Osteoblast (primary cell): ENCODE results near the gene HSPA2. TPM values are rescaled to one million over a fixed set of nuclear protein-coding genes. Genes with fewer than 3 reads are reported as not detected.

ENCODE experiments used
- DNase-seq: peaks from one replicate; pipeline ENCODE4 v3.0.0; 2011; ENCODE audit warnings: low spot score, mixed read lengths; ENCODE audit not compliant: insufficient read length; ENCODE audit errors: missing footprints
- H2AFZ ChIP-seq: 2 replicates; pipeline ENCODE4 v1.6.0; 2011; ENCODE audit warnings: mild to moderate bottlenecking, low read length
- H3K27ac ChIP-seq: 2 replicates; pipeline ENCODE4 v1.5.1; 2011; ENCODE audit warnings: mild to moderate bottlenecking, low read depth, low read length, moderate library complexity
- H3K27me3 ChIP-seq: 2 replicates; pipeline ENCODE4 v1.6.0; 2012; ENCODE audit warnings: mild to moderate bottlenecking, control low read depth, inconsistent platforms, low read length, moderate library complexity; ENCODE audit not compliant: insufficient read depth
- H3K36me3 ChIP-seq: 2 replicates; pipeline ENCODE4 v1.5.1; 2011; ENCODE audit warnings: mild to moderate bottlenecking, low read length, control low read depth, moderate library complexity; ENCODE audit not compliant: insufficient read depth
- H3K4me1 ChIP-seq: 2 replicates; pipeline ENCODE4 v1.5.1; 2011; ENCODE audit warnings: mild to moderate bottlenecking, low read length, control low read depth, moderate library complexity; ENCODE audit not compliant: insufficient read depth
- H3K4me2 ChIP-seq: 2 replicates; pipeline ENCODE4 v1.6.0; 2011; ENCODE audit warnings: mild to moderate bottlenecking, low read length; ENCODE audit not compliant: insufficient read depth
- H3K4me3 ChIP-seq: fragments of 200-600 bp; sonication (generic); 3 replicates; pipeline ENCODE4 v1.5.1; 2012; ENCODE audit warnings: mild to moderate bottlenecking, low read length, inconsistent platforms; ENCODE audit not compliant: insufficient read depth
- H3K79me2 ChIP-seq: 2 replicates; pipeline ENCODE4 v1.6.0; 2012; ENCODE audit warnings: mild to moderate bottlenecking, low read length, control low read depth, inconsistent platforms; ENCODE audit not compliant: insufficient read depth
- H3K9me3 ChIP-seq: 2 replicates; pipeline ENCODE4 v1.5.1; 2011; ENCODE audit warnings: low read depth, low read length, control low read depth
- H4K20me1 ChIP-seq: 2 replicates; pipeline ENCODE4 v1.6.0; 2012; ENCODE audit warnings: mild to moderate bottlenecking, low read length, control low read depth; ENCODE audit not compliant: insufficient read depth
- CTCF ChIP-seq: IDR thresholded peaks from 2 replicates; pipeline ENCODE4 v1.5.1; 2011; ENCODE audit warnings: mild to moderate bottlenecking, low read depth, low read length, moderate library complexity; ENCODE audit errors: extremely low read depth
- total RNA-seq: library from RNA; depleted of rRNA; stranded (reverse); fragments of >200 nt; gene quantifications from 2 replicates; pipeline ENCODE4 v1.2.3, GENCODE V29; 2012

HSPA2 gene
- total RNA-seq, 1 donor = 4.0 TPM

- Histone ChIP-seq H3K4me3 (no peak overlapping the region), H3K27me3 (no peaks in the 10 kb centered on the region), H4K20me1 (no peaks in the 10 kb centered on the region), H3K79me2 (peaks cover 31% of the 10 kb centered on the region), H3K4me1 (peaks cover 10% of the 10 kb centered on the region), H3K4me2 (no peak overlapping the region), H3K9me3 (no peaks in the 10 kb centered on the region), H2AFZ (no peak overlapping the region), H3K27ac (no peak overlapping the region), H3K36me3 (peaks cover 12% of the 10 kb centered on the region)
- DNase-seq = no peak
- no peak for TF ChIP-seq CTCF
These were observed 43.8 kb upstream of the HSPA2 start for GRCh38 chr14:64496764-64497163.

- peaks cover 47% of the 10 kb centered on the region for H3K79me2 ChIP-seq
- peaks cover 9% of the 10 kb centered on the region for H3K36me3 ChIP-seq
- H3K27ac ChIP-seq = no peak overlapping the region
- no peaks in the 10 kb centered on the region for H4K20me1 ChIP-seq
- peaks cover 22% of the 10 kb centered on the region for H3K4me1 ChIP-seq
- no peak overlapping the region for H2AFZ ChIP-seq
- no peaks in the 10 kb centered on the region for H3K9me3 ChIP-seq
- H3K4me2 ChIP-seq = no peak overlapping the region
- no peak for DNase-seq
- TF ChIP-seq CTCF = no peak
- no peak overlapping the region for H3K4me3 ChIP-seq
- no peaks in the 10 kb centered on the region for H3K27me3 ChIP-seq
These were observed 40.5 kb upstream of the HSPA2 start for GRCh38 chr14:64500088-64500487.

GRCh38 chr14:64501411-64502171 lies 39.0 kb upstream of the HSPA2 start:
- TF ChIP-seq CTCF = no peak
- DNase-seq = peak; percentile 85
- Histone ChIP-seq H4K20me1 (peaks cover 12% of the 10 kb centered on the region), H3K4me1 (peaks cover 25% of the 10 kb centered on the region), H2AFZ (peak overlapping the region; percentile 20), H3K4me2 (peak overlapping the region; percentile 97), H3K36me3 (peaks cover 2% of the 10 kb centered on the region), H3K9me3 (no peaks in the 10 kb centered on the region), H3K27me3 (no peaks in the 10 kb centered on the region), H3K4me3 (peak overlapping the region; percentile 88), H3K79me2 (peaks cover 61% of the 10 kb centered on the region), H3K27ac (peak overlapping the region; percentile 89)

- peak overlapping the region; percentile 89 for H3K27ac ChIP-seq
- peaks cover 2% of the 10 kb centered on the region for H3K36me3 ChIP-seq
- no peak for TF ChIP-seq CTCF
- peak overlapping the region; percentile 88 for H3K4me3 ChIP-seq
- DNase-seq = no peak
- peak overlapping the region; percentile 97 for H3K4me2 ChIP-seq
- peaks cover 67% of the 10 kb centered on the region for H3K79me2 ChIP-seq
- H3K9me3 ChIP-seq = no peaks in the 10 kb centered on the region
- peaks cover 34% of the 10 kb centered on the region for H3K4me1 ChIP-seq
- H4K20me1 ChIP-seq = peaks cover 21% of the 10 kb centered on the region
- H3K27me3 ChIP-seq = no peaks in the 10 kb centered on the region
- H2AFZ ChIP-seq = peak overlapping the region; percentile 85
These were observed 38.1 kb upstream of the HSPA2 start for GRCh38 chr14:64502456-64502855.
